ENCODE data around the gene TNNC2. TPM values are rescaled to one million over a fixed set of nuclear protein-coding genes. Genes with fewer than 3 reads are reported as not detected.

Gene TNNC2
- total RNA-seq, 1 experiment from 2014 or later, result not detected

GRCh38 chr20:45841407-45842129 lies 14.5 kb upstream of the TNNC2 start:
- H3K4me1 Mint-ChIP-seq (ENCODE audit: low read depth, unreplicated experiment), result no peaks in the 10 kb centered on the region
- TF ChIP-seq, protein P1, sequence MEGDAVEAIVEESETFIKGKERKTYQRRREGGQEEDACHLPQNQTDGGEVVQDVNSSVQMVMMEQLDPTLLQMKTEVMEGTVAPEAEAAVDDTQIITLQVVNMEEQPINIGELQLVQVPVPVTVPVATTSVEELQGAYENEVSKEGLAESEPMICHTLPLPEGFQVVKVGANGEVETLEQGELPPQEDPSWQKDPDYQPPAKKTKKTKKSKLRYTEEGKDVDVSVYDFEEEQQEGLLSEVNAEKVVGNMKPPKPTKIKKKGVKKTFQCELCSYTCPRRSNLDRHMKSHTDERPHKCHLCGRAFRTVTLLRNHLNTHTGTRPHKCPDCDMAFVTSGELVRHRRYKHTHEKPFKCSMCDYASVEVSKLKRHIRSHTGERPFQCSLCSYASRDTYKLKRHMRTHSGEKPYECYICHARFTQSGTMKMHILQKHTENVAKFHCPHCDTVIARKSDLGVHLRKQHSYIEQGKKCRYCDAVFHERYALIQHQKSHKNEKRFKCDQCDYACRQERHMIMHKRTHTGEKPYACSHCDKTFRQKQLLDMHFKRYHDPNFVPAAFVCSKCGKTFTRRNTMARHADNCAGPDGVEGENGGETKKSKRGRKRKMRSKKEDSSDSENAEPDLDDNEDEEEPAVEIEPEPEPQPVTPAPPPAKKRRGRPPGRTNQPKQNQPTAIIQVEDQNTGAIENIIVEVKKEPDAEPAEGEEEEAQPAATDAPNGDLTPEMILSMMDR (IDR thresholded peaks at IDR 0.05; ENCODE audit: unreplicated experiment), result no peak
- no peak overlapping the region for H3K27ac Mint-ChIP-seq (ENCODE audit: unreplicated experiment)
- no peaks in the 10 kb centered on the region for H3K9me3 Mint-ChIP-seq (ENCODE audit: low read depth, unreplicated experiment)
- no TSS peak for BruUV-seq (replicated peaks)
- H3K36me3 Mint-ChIP-seq (ENCODE audit: insufficient read depth, unreplicated experiment), result peaks cover 40% of the 10 kb centered on the region
- CTCF ChIA-PET, result interaction anchor here (0.6 kb wide), 1 partner anchor 1059 kb away, joined by 3 read pairs; no protein-coding TSS in a partner anchor
- intact Hi-C loops (cut with micrococcal nuclease; ENCODE audit: unreplicated experiment), result no loop called here
- DNase-seq, result no peak
- no peak overlapping the region for H3K4me3 Mint-ChIP-seq (ENCODE audit: low read depth, unreplicated experiment)
- H3K27me3 Mint-ChIP-seq (ENCODE audit: unreplicated experiment), result no peaks in the 10 kb centered on the region

DNA sequence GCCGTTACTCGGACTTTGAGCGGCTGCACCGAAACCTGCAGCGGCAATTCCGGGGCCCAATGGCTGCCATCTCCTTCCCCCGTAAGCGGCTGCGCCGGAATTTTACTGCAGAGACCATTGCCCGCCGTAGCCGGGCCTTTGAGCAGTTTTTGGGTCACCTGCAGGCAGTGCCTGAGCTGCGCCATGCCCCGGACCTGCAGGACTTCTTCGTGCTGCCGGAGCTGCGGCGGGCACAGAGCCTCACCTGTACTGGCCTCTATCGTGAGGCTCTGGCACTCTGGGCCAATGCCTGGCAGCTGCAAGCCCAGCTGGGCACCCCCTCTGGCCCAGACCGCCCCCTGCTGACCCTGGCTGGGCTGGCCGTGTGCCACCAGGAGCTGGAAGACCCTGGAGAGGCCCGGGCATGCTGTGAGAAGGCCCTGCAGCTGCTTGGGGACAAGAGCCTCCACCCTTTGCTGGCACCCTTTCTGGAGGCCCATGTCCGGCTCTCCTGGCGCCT lies 13.6 kb upstream of the TNNC2 start:
- H3K27ac Mint-ChIP-seq (ENCODE audit: unreplicated experiment), result no peak overlapping the region
- no peak for DNase-seq
- H3K4me3 Mint-ChIP-seq (ENCODE audit: low read depth, unreplicated experiment), result no peak overlapping the region
- H3K9me3 Mint-ChIP-seq (ENCODE audit: low read depth, unreplicated experiment), result no peaks in the 10 kb centered on the region
- H3K36me3 Mint-ChIP-seq (ENCODE audit: insufficient read depth, unreplicated experiment), result peaks cover 38% of the 10 kb centered on the region
- TF ChIP-seq, protein P1 (IDR thresholded peaks at IDR 0.05; ENCODE audit: unreplicated experiment), result no peak
- CTCF ChIA-PET, result interaction anchor here (1.1 to 1.7 kb wide), 3 partner anchors 16 to 94 kb away, joined by 3 to 4 read pairs (median 3); partner anchors contain the start of gene PCIF1
- no peaks in the 10 kb centered on the region for H3K27me3 Mint-ChIP-seq (ENCODE audit: unreplicated experiment)
- BruUV-seq (replicated peaks), result no TSS peak
- no peaks in the 10 kb centered on the region for H3K4me1 Mint-ChIP-seq (ENCODE audit: low read depth, unreplicated experiment)
- intact Hi-C loops (cut with micrococcal nuclease; ENCODE audit: unreplicated experiment), result no loop called here

DNA sequence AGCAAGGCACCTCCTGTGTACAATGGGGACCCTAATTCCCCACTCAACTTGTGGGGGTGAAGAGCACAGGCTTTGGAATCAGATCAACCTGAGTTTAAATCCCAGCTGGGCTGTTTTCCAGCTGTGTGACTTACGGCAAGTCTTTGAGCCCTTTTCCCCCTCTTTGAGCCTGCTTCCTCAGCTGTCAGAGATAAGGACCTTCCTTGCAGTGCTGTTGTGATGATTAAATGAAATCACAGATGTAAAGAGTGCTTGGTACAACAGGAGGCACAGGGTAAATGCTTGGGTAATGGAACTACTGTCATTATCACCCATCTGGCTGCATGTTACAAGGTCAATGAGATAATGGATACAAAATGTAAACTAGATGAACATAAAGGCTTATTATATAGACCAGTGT lies 9.7 kb upstream of the TNNC2 start:
- BruUV-seq (replicated peaks), result no TSS peak
- Mint-ChIP-seq H3K9me3 (ENCODE audit: low read depth, unreplicated experiment) (no peaks in the 10 kb centered on the region), H3K4me3 (ENCODE audit: low read depth, unreplicated experiment) (no peak overlapping the region), H3K27ac (ENCODE audit: unreplicated experiment) (no peak overlapping the region), H3K4me1 (ENCODE audit: low read depth, unreplicated experiment) (peaks cover 8% of the 10 kb centered on the region), H3K36me3 (ENCODE audit: insufficient read depth, unreplicated experiment) (peaks cover 41% of the 10 kb centered on the region), H3K27me3 (ENCODE audit: unreplicated experiment) (no peaks in the 10 kb centered on the region)
- intact Hi-C loops (cut with micrococcal nuclease; ENCODE audit: unreplicated experiment), result no loop called here
- TF ChIP-seq, protein P1 (IDR thresholded peaks at IDR 0.05; ENCODE audit: unreplicated experiment), result no peak
- CTCF ChIA-PET, result no interaction called here
- DNase-seq, result no peak

DNA sequence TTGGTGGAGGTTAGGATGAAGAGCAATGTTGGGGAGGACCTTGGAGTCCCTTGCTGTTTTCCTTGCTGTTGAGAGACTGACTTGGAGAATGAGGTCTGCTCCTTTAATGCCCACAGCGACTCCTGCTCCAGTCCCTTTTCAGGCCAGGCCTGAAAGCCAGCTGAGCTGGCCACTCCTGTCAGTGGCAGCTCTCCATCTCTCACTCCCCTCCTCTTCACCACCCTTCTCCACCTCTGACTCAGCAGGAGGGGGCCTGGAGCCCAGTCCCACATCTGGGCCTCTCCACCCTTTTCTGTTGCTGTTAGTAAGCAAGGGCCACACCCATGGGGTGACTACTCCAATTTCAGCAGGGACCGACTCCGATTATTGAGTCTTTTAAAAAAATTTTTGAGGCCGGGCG lies 8.7 kb upstream of the TNNC2 start:
- TF ChIP-seq, protein P1 (IDR thresholded peaks at IDR 0.05; ENCODE audit: unreplicated experiment), result no peak
- Mint-ChIP-seq H3K4me1 (ENCODE audit: low read depth, unreplicated experiment) (peaks cover 8% of the 10 kb centered on the region), H3K4me3 (ENCODE audit: low read depth, unreplicated experiment) (no peak overlapping the region), H3K27me3 (ENCODE audit: unreplicated experiment) (no peaks in the 10 kb centered on the region), H3K9me3 (ENCODE audit: low read depth, unreplicated experiment) (no peaks in the 10 kb centered on the region), H3K36me3 (ENCODE audit: insufficient read depth, unreplicated experiment) (peaks cover 33% of the 10 kb centered on the region), H3K27ac (ENCODE audit: unreplicated experiment) (no peak overlapping the region)
- BruUV-seq (replicated peaks), result no TSS peak
- CTCF ChIA-PET, result no interaction called here
- intact Hi-C loops (cut with micrococcal nuclease; ENCODE audit: unreplicated experiment), result no loop called here
- no peak for DNase-seq

Data from Calu3 (cell line).